CD4-positive, alpha-beta T cell treated with Interferon alpha-2 for 1 hour (primary cell): Measurements from ENCODE around the gene CLDN14.
"Not testable (repeated sequence)": the region's sequence is repeated elsewhere in the genome, so short reads cannot be mapped to it uniquely, and the experiment has no call there.

Experiments
- DNase-seq, 2 donors: peaks; one replicate each; pipeline ENCODE4 v3.0.0-alpha.2; 2020 to 2022

Gene CLDN14

GRCh38 chr21:36499578-36500471, 19.9 kb upstream of the CLDN14 start:
- no peak for DNase-seq

DNA sequence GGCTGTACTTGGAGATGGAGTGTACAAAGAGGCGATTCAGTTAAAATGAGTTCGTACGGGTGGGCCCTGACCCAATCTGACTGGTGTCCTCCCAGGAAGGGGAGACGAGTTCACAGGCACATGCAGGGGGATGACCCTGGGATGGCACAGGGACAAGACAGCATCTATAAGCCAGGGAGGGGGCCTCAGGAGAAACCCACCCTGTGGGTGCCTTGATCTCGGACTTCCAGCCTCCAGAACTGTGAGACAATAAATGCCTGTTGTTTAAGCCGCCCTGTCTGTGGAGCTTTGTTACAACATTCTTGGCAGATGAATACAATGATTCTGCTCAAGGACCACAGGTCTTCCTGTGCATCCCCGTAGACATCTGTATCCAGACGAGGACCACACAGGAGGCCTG, 14.6 kb upstream of the CLDN14 start:
- no peak for DNase-seq

DNA sequence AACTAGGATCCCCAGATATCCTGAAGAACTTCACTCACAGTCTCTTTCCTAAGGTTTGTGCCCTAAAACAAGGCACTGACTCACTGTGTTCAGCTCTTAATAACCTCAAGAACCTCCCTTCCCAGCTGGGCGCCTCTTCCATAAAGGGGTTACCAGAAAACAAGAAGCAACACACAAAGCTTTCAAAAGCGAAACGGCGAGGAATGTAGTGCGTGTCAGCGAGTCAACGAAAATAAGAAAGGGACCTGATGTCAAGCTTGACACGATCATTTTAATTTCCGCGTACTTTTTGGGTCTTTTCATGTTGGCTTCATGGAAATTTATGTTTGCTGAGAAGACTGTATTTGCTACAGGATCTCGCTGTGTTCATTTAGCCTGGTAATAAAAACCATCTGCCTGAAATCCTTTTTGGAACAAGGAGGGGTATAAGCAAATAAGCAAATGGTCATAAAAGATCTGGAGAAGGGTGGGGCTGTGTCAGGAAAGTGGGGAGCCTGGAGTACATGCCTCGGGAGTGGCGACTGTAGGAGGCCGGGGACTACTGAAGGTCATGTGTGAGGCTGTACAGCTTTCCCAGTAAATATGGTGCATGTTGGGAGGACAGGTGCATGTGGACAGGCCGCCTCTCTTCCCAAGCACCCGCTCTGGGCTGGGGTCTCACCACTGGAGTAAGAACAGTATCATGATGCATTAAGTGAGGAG, 11.4 kb upstream of the CLDN14 start:
- DNase-seq: no peak

- no peak for DNase-seq
Observed at GRCh38 chr21:36489776-36490165, 9.8 kb upstream of the CLDN14 start.

GRCh38 chr21:36489103-36489775, 9.3 kb upstream of the CLDN14 start:
- no peak for DNase-seq

- no peak for DNase-seq
Observed at GRCh38 chr21:36487641-36488307, 7.9 kb upstream of the CLDN14 start.

GRCh38 chr21:36486246-36486645, 6.3 kb upstream of the CLDN14 start:
- DNase-seq: no peak

DNA sequence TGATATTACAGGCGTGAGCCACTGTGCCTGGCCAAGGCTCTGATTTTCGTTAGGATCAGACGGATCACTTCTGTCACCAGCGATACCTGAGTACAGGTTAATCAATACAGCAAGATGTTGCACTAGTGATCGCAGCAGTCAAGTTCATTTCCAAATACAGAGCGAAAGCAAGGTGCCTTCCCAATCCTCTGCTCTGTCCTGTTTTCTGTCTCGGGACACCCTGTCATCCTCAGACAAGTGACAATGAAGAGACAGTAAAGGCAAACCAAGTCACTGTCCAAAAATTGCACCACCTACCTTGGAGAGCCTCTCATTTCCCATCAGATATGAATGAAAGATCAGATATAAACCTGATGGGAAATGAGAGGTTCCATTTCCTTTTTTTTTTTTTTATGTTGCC, 5.6 kb upstream of the CLDN14 start:
- no peak for DNase-seq

- no peak for DNase-seq
Observed at GRCh38 chr21:36483095-36483494, 3.2 kb upstream of the CLDN14 start.

DNA sequence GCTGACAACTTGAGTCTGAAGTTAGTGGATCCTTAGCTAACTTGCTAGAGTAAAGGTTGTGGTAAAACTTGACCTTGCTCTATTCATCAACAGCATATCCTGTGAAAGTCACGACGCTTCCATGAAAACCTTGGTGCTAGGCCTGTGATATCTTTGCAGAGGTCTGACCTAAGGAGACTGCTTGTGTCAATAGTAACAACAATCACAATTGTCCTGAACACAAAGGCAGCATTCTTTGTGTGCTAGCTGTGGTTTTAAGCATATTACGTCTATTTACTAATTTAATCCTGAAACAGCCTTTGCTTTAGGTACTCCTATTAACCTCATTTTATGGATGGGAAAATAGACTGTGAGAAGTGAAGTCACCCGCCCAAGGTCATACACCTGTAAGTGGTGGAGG, 2.8 kb upstream of the CLDN14 start:
- no peak for DNase-seq

DNA sequence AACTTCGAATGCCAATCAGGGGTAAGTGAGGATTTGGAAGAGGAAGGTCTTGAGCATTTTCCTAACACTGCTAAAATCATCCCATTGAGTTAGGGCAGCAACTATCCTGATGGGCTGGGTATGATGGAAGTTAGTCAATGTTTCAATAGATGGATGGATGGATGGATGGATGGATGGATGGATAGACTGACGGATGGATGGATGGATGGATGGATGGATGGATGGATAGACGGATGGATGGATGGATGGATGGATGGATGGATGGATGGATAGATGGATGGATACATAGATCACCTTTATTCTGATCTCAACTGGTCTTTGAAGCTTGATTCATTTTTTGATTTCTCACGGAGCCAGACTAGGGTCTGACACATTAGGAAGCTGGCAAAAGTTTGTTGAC, 2.3 kb upstream of the CLDN14 start:
- DNase-seq: no peak

DNA sequence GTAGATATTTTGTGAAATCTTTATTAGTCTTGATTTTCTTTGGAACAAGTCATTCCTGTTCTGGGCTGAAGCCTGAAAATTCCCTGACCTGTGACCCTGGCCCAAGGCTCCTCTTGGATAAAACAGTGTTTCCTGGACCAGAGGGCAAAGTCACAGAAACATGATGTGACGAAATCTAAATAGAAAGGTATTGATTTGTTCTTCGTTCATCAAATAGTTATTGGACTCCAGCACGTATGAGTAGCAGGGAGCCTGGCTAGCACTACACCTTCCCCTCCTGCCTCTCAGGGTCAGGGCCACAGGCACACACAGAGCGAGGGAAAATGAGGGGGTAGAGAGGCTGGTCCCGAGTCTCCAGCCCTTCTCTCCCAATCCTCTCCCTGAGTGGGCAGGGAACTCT, 1.7 kb upstream of the CLDN14 start:
- DNase-seq: no peak

DNA sequence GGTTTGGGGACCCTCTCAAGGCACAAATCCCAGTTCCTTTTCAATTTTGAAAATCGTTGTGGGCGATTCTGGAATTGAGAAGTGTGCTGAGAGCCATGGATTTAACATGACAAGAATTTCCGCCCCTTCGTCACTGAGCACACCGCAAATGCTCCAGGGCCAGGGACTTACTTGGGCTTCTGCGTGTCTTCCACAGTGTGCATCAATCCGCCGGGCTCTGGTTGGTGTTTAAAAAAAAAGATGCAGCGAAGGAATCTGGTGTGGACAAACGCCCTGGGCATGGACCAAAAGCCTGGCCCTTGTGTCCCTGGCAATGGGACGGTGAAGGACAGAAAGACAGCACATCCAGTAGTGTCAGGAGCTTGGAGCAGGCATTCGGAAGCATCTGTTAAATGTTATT, 696 bp upstream of the CLDN14 start:
- no peak for DNase-seq

GRCh38 chr21:36478941-36479340, 981 bp downstream of the CLDN14 start:
- no peak for DNase-seq

DNA sequence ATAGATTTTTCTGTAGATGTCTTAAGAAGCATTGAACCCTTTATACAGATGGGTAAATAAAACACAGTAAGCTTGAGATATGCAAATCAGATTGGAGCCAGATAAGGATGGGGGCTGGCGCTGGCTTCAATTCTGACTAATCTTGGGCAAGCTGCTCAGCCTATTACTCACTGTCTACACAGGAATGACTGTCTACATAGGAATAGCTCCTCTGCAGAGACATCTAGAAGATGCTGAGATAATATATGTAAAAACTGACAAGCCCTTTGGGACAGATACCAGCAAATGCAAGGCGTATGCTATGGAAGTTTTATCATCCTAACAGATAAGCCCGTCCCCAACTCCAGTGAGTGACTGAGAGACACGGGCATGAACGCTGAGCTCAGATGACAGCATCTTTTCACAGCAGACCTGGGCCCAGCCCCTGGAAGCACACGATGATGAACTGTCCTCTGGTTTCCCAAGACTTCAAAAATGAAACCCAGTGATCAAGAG, 1.7 kb downstream of the CLDN14 start:
- no peak for DNase-seq

- no peak for DNase-seq
Observed at GRCh38 chr21:36477559-36477958, 2.4 kb downstream of the CLDN14 start.

DNA sequence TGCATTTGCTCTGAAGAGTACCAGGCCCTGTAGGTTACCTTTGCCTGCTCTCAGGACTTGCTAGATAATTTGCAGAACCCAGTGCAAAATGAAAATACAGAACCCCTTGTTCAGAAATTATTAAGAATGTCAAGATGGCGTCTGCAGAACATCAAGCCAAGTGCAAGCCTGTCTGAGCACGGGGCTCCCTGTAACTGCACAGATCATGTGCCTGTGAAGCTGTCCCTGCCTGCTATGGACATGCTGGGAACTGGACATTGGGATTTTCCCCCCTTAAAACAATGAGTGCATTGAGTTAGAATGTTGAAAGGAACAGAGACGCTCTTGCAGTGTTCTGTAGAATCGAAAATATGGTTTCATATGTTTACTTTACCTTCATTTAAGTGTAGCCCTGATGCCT, 2.9 kb downstream of the CLDN14 start:
- DNase-seq: no peak

- not testable (repeated sequence) for DNase-seq
Observed at GRCh38 chr21:36476541-36476940, 3.4 kb downstream of the CLDN14 start.

GRCh38 chr21:36474591-36474990, 5.3 kb downstream of the CLDN14 start:
- DNase-seq: no peak

DNA sequence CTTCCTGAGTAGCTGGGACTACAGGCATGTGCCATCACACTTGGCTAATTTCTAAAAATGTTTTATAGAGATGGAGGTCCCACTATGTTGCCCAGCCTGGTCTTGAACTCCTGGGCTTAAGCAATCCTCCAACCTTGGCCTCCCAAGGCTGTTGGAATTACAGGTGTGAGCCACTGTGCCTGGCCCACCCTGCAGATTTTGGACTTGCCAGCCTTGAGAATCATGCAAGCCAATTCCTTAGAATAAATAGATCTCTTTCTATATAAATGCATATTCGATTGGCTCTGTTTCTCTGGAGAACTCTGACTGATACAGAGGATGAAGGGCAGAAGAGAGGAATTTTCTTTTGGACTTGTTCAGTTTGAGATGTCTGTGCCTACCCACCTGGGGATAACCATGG, 6.7 kb downstream of the CLDN14 start:
- no peak for DNase-seq

DNA sequence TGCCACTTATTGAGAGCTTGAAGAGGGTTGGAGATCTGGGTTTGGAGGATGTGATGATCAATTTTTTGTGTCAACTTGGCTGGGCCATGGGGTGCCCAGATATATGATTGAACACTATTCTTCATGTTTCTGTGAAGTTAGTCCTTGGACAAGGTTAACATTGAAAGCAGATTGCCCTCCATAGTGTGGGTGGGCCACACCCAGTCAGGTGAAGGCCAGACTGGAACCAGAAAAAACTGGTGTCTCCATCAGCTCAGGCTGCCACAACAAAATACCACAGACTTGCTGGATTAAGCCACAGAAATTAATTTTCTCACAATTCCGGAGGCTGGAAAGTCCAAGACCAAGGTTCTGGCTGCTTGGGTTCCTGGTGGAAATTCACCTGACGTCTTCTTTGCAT, 7.5 kb downstream of the CLDN14 start:
- no peak for DNase-seq

- no peak for DNase-seq
Observed at GRCh38 chr21:36471254-36471723, 8.6 kb downstream of the CLDN14 start.

DNA sequence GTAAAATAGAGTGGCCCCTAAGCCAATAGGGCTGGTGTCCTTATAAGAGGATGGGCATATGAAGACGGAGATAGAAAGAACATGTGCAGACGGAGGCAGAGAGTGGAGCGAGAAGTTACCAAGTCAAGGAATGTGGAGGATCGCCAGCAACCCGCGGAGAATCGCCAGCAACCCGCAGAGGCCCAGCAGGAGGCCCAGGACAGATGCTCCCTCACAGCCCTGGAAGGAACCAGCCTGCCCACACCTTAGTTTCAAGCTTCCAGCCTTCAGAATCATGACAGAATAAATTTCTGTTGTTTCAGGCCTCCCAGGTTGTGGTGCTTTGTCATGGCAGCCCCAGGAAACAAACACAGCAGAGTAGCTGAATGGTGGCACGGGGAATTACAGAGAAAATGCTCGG, 9.6 kb downstream of the CLDN14 start:
- no peak for DNase-seq
